ENCODE results near the gene ZBED4.

GRCh38 chr22:49847751-49848689 is 5.6 kb upstream of the ZBED4 start:
- peak in 1 of 5 experiments; percentile 7 for TF ChIP-seq CTCF (IDR thresholded peaks at IDR 0.05)
- TF ChIP-seq POLR2A (IDR thresholded peaks at IDR 0.05): no peak

Data from transverse colon (tissue), 3 donors.